Measurements from ENCODE around the gene FOXK1.
A peak's percentile ranks its signal among the peaks of the same experiment; 100 is the strongest.
"Not testable (repeated sequence)": the region's sequence is repeated elsewhere in the genome, so short reads cannot be mapped to it uniquely, and the experiment has no call there.

Gene FOXK1

DNA sequence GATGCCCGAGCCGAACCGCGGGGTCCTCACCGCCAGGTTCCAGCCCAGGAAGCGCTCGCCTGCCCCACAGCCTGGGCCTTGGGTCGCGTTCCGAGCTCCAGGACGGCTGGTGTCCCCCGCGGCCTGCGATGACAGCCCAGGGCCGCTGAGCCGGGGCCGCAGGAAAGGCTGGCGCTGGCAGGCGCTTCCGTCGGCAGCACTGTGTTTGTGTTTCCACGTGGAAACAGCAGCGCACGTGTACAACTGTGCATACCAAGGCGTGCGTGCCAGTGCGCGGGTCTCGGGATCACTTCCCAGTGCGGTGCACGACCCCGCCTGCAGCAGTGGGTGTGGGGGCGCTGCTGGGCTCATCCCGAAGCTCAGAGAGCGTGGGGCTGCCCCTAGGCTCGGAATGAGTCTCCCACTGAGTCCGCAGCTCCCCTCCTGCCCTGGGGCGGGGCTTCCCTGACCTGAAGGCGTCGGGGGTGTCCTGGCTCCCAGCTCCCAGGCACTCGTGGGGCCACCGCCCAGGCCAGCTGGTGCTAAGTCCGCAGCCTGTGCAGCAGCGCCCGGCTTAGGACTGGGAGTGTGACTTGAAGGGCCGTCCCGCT, 110.5 kb downstream of the FOXK1 start:
- POLR2A ChIA-PET: interaction anchor here (1.5 kb wide), 1 partner anchor 18 kb away, joined by 3 read pairs; no protein-coding TSS in a partner anchor

DNA sequence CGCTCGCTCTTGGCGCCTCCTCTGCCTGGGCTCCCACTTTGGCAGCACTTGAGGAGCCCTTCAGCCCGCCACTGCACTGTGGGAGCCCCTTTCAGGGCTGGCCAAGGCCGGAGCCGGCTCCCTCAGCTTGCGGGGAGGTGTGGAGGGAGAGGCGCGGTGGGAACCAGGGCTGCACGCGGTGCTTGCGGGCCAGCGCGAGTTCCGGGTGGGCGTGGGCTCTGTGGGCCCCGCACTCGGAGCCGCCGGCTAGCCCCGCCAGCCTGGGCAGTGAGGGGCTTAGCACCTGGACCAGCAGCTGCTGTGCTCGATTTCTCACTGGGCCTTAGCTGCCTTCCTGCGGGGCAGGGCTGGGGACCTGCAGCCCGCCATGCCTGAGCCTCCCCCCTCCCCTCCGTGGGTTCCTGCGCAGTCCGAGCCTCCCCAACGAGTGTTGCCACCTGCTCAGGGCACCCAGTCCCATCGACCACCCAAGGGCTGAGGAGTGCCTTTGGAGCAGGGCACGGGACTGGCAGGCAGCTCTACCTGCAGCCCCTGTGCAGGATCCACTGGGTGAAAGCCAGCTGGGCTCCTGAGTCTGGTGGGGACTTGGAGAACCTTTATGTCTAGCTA, 111.4 kb downstream of the FOXK1 start:
- POLR2A ChIA-PET: interaction anchor here (1.5 kb wide), 1 partner anchor 19 kb away, joined by 3 read pairs; no protein-coding TSS in a partner anchor

More for the DNA sequence above, 110.5 kb downstream of the FOXK1 start:
- TF ChIP-seq CTBP1 (IDR thresholded peaks at IDR 0.05; ENCODE audit: borderline replicate concordance): no peak
- no peak for TF ChIP-seq LEF1 (IDR thresholded peaks at IDR 0.05; ENCODE audit: borderline replicate concordance)
- TF ChIP-seq BHLHE40 (IDR thresholded peaks at IDR 0.05; ENCODE audit: borderline replicate concordance): no peak
- TF ChIP-seq HDGF (IDR thresholded peaks at IDR 0.05; ENCODE audit: borderline replicate concordance): no peak
- TF ChIP-seq L3MBTL2 (conservative IDR thresholded peaks at IDR 0.05): no peak
- TF ChIP-seq FOXA1 (IDR thresholded peaks at IDR 0.05): no peak
- TF ChIP-seq SUZ12 (IDR thresholded peaks at IDR 0.05): no peak
- no peak for TF ChIP-seq FOXM1 (IDR thresholded peaks at IDR 0.05; ENCODE audit: borderline replicate concordance)
- CTCF ChIA-PET: interaction anchor here (0.5 to 1.2 kb wide), 6 partner anchors 16 to 182 kb away, joined by 3 to 4 read pairs (median 3); partner anchors contain the start of gene RADIL
- DNase-seq (ENCODE audit: extremely low spot score): no peak

DNA sequence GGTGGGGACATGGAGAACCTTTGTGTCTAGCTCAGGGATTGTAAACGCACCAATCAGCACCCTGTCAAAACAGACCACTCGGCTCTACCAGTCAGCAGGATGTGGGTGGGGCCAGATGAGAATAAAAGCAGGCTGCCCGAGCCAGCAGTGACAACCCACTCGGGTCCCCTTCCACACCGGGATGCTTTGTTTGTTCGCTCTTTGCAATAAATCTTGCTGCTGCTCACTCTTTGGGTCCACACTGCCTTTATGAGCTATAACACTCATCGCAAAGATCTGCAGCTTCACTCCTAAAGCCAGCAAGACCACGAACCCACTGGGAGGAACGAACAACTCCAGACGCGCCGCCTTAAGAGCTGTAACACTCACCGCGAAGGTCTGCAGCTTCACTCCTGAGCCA, 112.1 kb downstream of the FOXK1 start:
- POLR2A ChIA-PET; DNase-seq (ENCODE audit: extremely low spot score); CTCF ChIA-PET: not testable (repeated sequence)

More for the DNA sequence above, 111.4 kb downstream of the FOXK1 start:
- CTCF ChIA-PET: interaction anchor here (1.0 to 1.2 kb wide), 2 partner anchors 89 to 181 kb away, joined by 3 to 4 read pairs; no protein-coding TSS in a partner anchor
- not testable (repeated sequence) for DNase-seq (ENCODE audit: extremely low spot score)

DNA sequence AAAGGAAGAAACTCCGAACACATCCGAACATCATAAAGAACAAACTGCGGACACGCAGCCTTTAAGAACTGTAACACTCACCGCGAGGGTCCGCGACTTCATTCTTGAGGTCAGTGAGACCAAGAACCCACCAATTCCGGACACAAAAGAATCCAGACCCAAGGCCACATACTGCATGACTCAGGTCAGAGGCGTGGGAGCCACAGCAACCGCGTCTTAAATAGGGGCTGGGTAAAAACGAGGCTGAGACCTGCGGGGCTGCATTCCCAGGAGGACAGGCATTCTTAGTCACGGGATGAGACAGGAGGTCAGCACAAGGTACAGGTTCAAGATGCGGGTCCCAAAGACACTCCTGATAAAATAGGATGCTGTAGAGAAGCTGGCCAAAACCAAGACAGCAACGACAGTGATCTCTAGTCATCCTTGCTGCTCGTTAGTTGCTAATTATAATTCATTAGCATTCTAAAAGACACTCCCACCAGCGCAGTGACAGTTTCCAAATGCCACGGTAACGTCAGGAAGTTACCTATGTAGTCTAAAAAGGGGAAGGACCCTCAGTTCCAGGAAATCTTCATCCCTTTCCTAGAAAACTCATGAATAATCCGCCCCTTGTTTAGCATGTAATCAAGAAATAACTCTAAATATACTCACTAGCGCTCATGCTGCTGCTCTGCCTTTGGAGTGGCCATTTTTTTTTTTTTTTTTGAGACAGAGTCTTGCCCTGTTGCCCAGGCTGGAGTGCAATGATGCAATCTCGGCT, 112.7 kb downstream of the FOXK1 start:
- no peak for DNase-seq (ENCODE audit: extremely low spot score)
- no peak for TF ChIP-seq FOXA1 (IDR thresholded peaks at IDR 0.05)
- no peak for TF ChIP-seq ARNT (IDR thresholded peaks at IDR 0.05)
- no peak for TF ChIP-seq SP1 (IDR thresholded peaks at IDR 0.05)
- TF ChIP-seq NFRKB (IDR thresholded peaks at IDR 0.05): no peak
- no peak for TF ChIP-seq TARDBP (IDR thresholded peaks at IDR 0.05)
- TF ChIP-seq SUZ12 (IDR thresholded peaks at IDR 0.05): no peak
- TF ChIP-seq CTBP1 (IDR thresholded peaks at IDR 0.05; ENCODE audit: borderline replicate concordance): no peak
- TF ChIP-seq, protein P1, sequence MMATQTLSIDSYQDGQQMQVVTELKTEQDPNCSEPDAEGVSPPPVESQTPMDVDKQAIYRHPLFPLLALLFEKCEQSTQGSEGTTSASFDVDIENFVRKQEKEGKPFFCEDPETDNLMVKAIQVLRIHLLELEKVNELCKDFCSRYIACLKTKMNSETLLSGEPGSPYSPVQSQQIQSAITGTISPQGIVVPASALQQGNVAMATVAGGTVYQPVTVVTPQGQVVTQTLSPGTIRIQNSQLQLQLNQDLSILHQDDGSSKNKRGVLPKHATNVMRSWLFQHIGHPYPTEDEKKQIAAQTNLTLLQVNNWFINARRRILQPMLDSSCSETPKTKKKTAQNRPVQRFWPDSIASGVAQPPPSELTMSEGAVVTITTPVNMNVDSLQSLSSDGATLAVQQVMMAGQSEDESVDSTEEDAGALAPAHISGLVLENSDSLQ (IDR thresholded peaks at IDR 0.05): no peak
- TF ChIP-seq ELF4 (IDR thresholded peaks at IDR 0.05): no peak
- TF ChIP-seq HDGF (IDR thresholded peaks at IDR 0.05; ENCODE audit: borderline replicate concordance): no peak
- no peak for TF ChIP-seq FOXK2 (IDR thresholded peaks at IDR 0.05)
- no peak for TF ChIP-seq FOXM1 (IDR thresholded peaks at IDR 0.05; ENCODE audit: borderline replicate concordance)
- no peak for TF ChIP-seq LEF1 (IDR thresholded peaks at IDR 0.05; ENCODE audit: borderline replicate concordance)
- no peak for TF ChIP-seq L3MBTL2 (conservative IDR thresholded peaks at IDR 0.05)
- TF ChIP-seq ZNF384 (IDR thresholded peaks at IDR 0.05): no peak
- no peak for TF ChIP-seq BHLHE40 (IDR thresholded peaks at IDR 0.05; ENCODE audit: borderline replicate concordance)
- ChIA-PET CTCF (interaction anchor here (1.2 kb wide), 1 partner anchor 179 kb away, joined by 4 read pairs; no protein-coding TSS in a partner anchor), POLR2A (no interaction called here)

DNA sequence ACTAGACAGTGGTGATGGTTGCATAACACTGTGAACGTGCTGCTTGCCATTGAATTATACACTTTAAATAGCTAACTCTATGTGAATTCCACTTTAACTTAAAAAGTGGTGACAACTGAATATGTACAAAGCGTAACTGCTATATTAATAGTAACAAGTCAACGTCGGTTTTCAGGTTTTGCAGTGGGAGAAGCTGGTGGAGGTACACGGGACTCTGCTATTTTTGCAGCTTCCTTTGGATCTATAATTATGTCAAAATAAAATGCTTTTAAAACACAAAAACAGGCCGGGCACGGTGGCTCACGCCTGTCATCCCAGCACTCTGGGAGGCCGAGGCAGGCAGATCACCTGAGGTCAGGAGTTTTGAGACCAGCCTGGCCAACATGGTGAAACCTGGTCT, 114.4 kb downstream of the FOXK1 start:
- no peak for TF ChIP-seq FOXM1 (IDR thresholded peaks at IDR 0.05; ENCODE audit: borderline replicate concordance)
- no peak for TF ChIP-seq ARNT (IDR thresholded peaks at IDR 0.05)
- no peak for TF ChIP-seq FOXK2 (IDR thresholded peaks at IDR 0.05)
- no peak for TF ChIP-seq TARDBP (IDR thresholded peaks at IDR 0.05)
- TF ChIP-seq LEF1 (IDR thresholded peaks at IDR 0.05; ENCODE audit: borderline replicate concordance): no peak
- ChIA-PET POLR2A (no interaction called here), CTCF (interaction anchor here (1.2 kb wide), 1 partner anchor 178 kb away, joined by 4 read pairs; no protein-coding TSS in a partner anchor)
- no peak for DNase-seq (ENCODE audit: extremely low spot score)

DNA sequence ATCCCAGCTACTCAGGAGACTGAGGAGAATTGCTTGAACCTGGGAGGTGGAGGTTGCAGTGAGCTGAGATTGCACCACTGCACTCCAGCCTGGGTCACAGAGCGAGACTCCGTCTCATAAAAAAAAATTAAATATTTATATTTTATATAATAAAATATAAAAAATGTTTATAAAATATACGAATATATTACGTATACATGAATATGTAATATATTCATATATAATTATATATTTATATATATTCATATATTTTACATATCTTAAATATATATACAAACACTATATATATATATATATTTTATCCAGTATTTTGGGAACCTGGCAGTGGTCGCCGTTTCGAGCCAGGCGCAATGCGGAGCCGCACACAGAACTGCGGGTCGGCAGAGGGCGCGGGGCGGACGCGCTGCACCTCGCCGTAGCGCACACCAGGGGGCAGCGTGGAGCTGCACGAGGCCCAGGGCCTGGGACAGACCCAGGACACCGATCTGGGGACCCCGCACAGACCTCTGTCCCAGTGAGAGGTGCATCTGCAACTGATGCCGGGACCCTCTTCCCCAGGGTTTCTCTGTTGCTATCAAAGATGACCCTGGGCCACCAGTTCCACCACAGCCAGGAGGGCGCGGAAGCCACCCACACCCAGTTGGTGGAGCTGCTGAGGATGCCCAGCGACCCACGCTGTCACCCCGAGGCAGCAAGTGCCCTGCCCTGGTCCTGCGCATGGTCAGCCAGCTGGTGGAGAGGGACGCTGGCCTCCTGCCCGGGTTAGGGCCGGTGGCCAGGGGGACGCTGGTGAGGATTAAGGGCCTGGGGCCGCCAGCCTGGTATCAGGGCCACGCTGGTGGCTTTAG, 116.0 kb downstream of the FOXK1 start:
- POLR2A ChIA-PET: interaction anchor here (0.9 to 1.1 kb wide), 2 partner anchors 23 to 85 kb away, joined by 3 read pairs; partner anchors contain the start of gene AP5Z1

More for the DNA sequence above, 116.0 kb downstream of the FOXK1 start:
- no peak for TF ChIP-seq FOXM1 (IDR thresholded peaks at IDR 0.05; ENCODE audit: borderline replicate concordance)
- TF ChIP-seq SP1 (IDR thresholded peaks at IDR 0.05): no peak
- no peak for TF ChIP-seq FOXK2 (IDR thresholded peaks at IDR 0.05)
- TF ChIP-seq SUZ12 (IDR thresholded peaks at IDR 0.05): no peak
- no peak for TF ChIP-seq FOXA1 (IDR thresholded peaks at IDR 0.05)
- TF ChIP-seq, protein P1 (IDR thresholded peaks at IDR 0.05): no peak
- no peak for TF ChIP-seq ELF4 (IDR thresholded peaks at IDR 0.05)
- no peak for TF ChIP-seq L3MBTL2 (conservative IDR thresholded peaks at IDR 0.05)
- TF ChIP-seq BHLHE40 (IDR thresholded peaks at IDR 0.05; ENCODE audit: borderline replicate concordance): no peak
- no peak for TF ChIP-seq ARNT (IDR thresholded peaks at IDR 0.05)
- CTCF ChIA-PET: interaction anchor here (0.5 to 2.2 kb wide), 9 partner anchors 51 to 289 kb away, joined by 3 to 13 read pairs (median 4); no protein-coding TSS in a partner anchor
- peak; percentile 89 for DNase-seq (ENCODE audit: extremely low spot score)

All from HEK293T (cell line).